ENCODE data around the gene GCK.

The GCK gene

GRCh38 chr7:44222776-44223261, 33.6 kb upstream of the GCK start:
- DNase-seq (ENCODE audit: low read depth) = no peak

GRCh38 chr7:44222074-44222473, 32.8 kb upstream of the GCK start:
- no peak for DNase-seq (ENCODE audit: low read depth)

- no peak for DNase-seq (ENCODE audit: low read depth)
These were observed 32.1 kb upstream of the GCK start for GRCh38 chr7:44221231-44221791.

GRCh38 chr7:44220358-44221112, 31.3 kb upstream of the GCK start:
- DNase-seq (ENCODE audit: low read depth) = no peak

- no peak for DNase-seq (ENCODE audit: low read depth)
These were observed 30.8 kb upstream of the GCK start for GRCh38 chr7:44220046-44220357.

GRCh38 chr7:44219371-44220045, 30.3 kb upstream of the GCK start:
- no peak for DNase-seq (ENCODE audit: low read depth)

GRCh38 chr7:44218418-44219201, 29.4 kb upstream of the GCK start:
- no peak for DNase-seq (ENCODE audit: low read depth)

- DNase-seq (ENCODE audit: low read depth) = no peak
These were observed 28.7 kb upstream of the GCK start for GRCh38 chr7:44217852-44218402.

GRCh38 chr7:44217223-44217714, 28.0 kb upstream of the GCK start:
- DNase-seq (ENCODE audit: low read depth) = no peak

- no peak for DNase-seq (ENCODE audit: low read depth)
These were observed 27.4 kb upstream of the GCK start for GRCh38 chr7:44216521-44217222.

- DNase-seq (ENCODE audit: low read depth) = no peak
These were observed 26.8 kb upstream of the GCK start for GRCh38 chr7:44216019-44216418.

- no peak for DNase-seq (ENCODE audit: low read depth)
These were observed 26.3 kb upstream of the GCK start for GRCh38 chr7:44215531-44215930.

GRCh38 chr7:44213877-44214388, 24.7 kb upstream of the GCK start:
- no peak for DNase-seq (ENCODE audit: low read depth)

- no peak for DNase-seq (ENCODE audit: low read depth)
These were observed 24.1 kb upstream of the GCK start for GRCh38 chr7:44213206-44213876.

GRCh38 chr7:44212581-44213184, 23.4 kb upstream of the GCK start:
- DNase-seq (ENCODE audit: low read depth) = no peak

GRCh38 chr7:44212018-44212417, 22.8 kb upstream of the GCK start:
- no peak for DNase-seq (ENCODE audit: low read depth)

- no peak for DNase-seq (ENCODE audit: low read depth)
These were observed 22.0 kb upstream of the GCK start for GRCh38 chr7:44211126-44211675.

- no peak for DNase-seq (ENCODE audit: low read depth)
These were observed 20.9 kb upstream of the GCK start for GRCh38 chr7:44210107-44210506.

GRCh38 chr7:44208085-44208484, 18.8 kb upstream of the GCK start:
- no peak for DNase-seq (ENCODE audit: low read depth)

- DNase-seq (ENCODE audit: low read depth) = no peak
These were observed 16.8 kb upstream of the GCK start for GRCh38 chr7:44206008-44206407.

All from ELR (cell line).